KOPT-K1 (cell line): ENCODE data around the gene POR.
"Not testable (repeated sequence)": the region's sequence is repeated elsewhere in the genome, so short reads cannot be mapped to it uniquely, and the experiment has no call there.

Experiments used
- H3K27ac ChIP-seq: fragments of 200-600 bp; sonication (generic); 2 replicates; pipeline ENCODE4 v1.5.1; 2016; ENCODE audit warnings: antibody characterized with exemption, mild to moderate bottlenecking, low read depth, low read length; ENCODE audit not compliant: poor library complexity, severe bottlenecking
- H3K36me3 ChIP-seq: fragments of 200-600 bp; sonication (generic); 2 replicates; pipeline ENCODE4 v1.5.1; 2017; ENCODE audit warnings: antibody characterized with exemption, mild to moderate bottlenecking, low read length, moderate library complexity; ENCODE audit not compliant: insufficient read depth
- H3K9me3 ChIP-seq: fragments of 200-600 bp; sonication (generic); 2 replicates; pipeline ENCODE4 v1.5.1; 2017; ENCODE audit warnings: antibody characterized with exemption, low read length, mild to moderate bottlenecking; ENCODE audit not compliant: insufficient read depth, poor library complexity, severe bottlenecking

Gene POR

DNA sequence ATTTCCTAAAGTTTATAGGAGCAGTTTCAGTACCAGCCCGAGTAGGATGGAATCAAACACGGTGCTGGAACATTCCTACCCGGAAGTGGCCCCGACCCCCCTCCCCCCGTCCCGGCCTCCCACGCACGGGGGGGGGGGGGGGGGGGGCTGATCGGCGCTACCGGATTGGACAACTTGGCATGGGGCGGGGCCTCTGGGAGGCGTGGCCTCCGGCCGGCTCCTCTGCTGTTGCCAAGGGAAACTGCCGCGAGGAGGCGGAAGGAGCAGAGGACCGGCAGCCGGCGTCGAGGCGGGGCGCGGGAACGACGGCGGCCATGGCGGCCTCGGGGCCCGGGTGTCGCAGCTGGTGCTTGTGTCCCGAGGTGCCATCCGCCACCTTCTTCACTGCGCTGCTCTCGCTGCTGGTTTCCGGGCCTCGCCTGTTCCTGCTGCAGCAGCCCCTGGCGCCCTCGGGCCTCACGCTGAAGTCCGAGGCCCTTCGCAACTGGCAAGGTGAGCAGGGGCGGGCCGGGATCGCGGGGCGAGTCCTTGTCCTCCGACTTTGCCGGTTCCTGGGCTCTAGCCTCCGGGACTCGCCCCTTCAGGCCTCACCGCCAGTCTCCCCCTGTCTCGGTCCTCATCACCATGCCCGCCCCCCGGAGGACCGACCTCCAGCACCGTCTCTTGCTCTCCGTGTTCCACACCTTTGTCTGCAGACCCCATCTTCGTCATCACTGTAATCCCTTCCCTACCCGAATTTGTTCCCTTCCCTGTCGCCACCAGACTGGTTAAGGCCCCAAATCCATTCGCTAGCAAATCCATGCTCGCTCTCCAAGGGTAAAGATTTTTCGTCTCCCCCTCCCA is 36.0 kb upstream of the POR start, which contains the start of gene RHBDD2:
Gene RHBDD2, plus strand, starts transcription at position 266 of the 843 bp plus-strand sequence. Its CDS starts 49 bp downstream, at position 315.
- Histone ChIP-seq H3K27ac (peak within 1 kb of the TSS; percentile 68), H3K9me3 (no peaks in the 10 kb centered on the region), H3K36me3 (peaks cover 35% of the 10 kb centered on the region)

DNA sequence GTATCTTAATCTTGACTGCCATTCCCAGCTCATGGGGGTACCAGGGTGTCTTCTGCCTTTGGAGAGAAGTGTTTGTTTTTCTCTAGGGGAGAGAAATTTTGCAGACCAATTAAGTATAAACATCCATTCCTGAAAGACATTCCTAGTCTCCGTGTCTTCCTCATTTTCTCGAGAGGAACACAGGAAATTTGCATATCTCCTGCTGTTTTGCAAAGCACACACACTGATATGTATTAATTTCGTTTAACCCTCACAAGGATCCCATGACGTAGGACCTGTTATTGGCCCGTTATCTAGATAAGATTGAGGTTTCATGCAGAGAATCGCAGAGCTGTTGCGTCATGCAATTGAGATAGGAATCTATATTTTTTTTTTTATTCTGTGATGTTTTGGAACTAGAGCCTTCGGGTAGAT is 35.2 kb upstream of the POR start:
- peak overlapping the region; percentile 68 for H3K27ac ChIP-seq
- H3K9me3 ChIP-seq, result no peaks in the 10 kb centered on the region
- H3K36me3 ChIP-seq, result peaks cover 43% of the 10 kb centered on the region

DNA sequence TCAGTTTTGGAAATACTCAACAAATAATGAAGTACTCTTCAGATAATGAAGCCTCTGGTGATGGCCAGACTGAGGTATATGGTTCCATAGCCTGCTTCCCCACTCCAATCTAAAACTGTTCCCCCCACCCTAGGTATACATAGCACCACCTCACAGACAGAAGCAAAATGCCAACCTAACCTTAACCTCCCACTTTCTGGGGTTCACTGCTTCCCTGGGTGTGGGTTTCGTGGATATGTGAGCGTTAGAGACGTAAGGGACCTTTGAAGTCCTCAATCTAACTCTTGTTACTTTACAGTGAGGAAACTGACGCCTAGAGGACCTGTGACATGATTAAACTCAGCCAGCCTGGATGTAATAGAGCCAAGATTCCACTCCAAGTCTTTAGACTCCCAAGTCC is 34.7 kb upstream of the POR start:
- Histone ChIP-seq H3K27ac (no peak overlapping the region), H3K36me3 (peaks cover 48% of the 10 kb centered on the region), H3K9me3 (no peaks in the 10 kb centered on the region)

DNA sequence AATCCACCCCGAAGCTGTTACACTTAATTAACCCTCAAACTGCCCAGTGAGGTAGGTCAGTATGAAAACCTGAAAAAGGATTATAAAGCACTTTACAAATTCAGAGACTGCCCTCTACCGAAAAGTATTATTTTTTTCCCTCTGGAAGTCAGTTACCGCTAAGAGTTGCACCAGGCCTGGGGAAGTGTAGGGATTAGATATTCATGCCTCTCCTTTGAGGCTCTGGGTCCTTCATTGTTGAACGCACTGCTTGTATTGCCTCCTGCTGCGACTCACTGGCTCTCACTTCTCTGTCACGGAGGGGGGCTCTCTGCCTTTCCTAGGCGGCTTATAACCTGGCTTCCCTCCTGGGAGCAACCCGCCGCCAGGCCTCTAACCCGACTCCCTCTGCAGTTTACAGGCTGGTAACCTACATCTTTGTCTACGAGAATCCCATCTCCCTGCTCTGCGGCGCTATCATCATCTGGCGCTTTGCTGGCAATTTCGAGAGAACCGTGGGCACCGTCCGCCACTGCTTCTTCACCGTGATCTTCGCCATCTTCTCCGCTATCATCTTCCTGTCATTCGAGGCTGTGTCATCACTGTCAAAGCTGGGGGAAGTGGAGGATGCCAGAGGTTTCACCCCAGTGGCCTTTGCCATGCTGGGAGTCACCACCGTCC is 33.4 kb upstream of the POR start:
- peaks cover 61% of the 10 kb centered on the region for H3K36me3 ChIP-seq
- no peak overlapping the region for H3K27ac ChIP-seq
- H3K9me3 ChIP-seq, result no peaks in the 10 kb centered on the region

DNA sequence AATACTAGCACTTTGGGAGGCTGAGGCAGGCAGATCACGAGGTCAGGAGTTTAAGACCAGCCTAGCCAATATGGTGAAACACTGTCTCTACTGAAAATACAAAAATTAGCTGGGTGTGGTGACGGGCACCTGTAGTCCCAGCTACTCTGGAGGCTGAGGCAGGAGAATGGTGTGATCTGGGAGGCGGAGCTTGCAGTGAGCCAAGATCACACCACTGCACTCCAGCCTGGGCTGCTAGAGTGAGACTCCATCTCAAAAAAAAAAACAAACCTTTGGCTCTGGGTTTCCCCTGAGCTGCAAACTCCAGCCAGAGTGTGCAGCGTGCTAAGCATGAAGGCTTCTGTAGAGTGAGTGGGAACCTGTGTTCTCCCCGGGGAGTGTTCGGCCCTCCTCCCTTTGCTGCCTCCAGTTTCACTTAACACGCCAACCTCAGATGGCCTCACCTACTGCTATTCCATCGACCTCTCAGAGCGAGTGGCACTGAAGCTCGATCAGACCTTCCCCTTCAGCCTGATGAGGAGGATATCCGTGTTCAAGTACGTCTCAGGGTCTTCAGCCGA is 31.6 kb upstream of the POR start:
- peaks cover 77% of the 10 kb centered on the region for H3K36me3 ChIP-seq
- not testable (repeated sequence) for H3K27ac ChIP-seq, H3K9me3 ChIP-seq

DNA sequence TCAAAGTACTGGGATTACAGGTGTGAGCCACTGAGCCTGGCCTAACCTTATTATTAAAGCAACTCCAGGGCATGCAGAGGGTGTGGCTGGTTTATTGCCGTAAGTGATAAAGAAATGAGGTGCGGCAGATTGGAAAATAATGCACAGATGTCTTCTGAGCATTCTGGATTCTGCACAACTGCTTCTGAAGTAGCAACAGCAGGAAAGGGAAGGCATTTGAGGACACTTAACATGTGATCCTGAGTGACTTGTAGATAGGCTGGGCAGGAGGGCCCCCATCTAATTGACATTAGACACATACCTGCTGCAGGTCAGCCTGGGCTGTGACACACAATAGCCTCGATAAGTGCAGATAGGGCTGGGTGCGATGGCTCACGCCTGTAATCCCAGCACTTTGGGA is 30.5 kb upstream of the POR start:
- Histone ChIP-seq H3K36me3 (peaks cover 88% of the 10 kb centered on the region), H3K27ac (no peak overlapping the region), H3K9me3 (no peaks in the 10 kb centered on the region)

DNA sequence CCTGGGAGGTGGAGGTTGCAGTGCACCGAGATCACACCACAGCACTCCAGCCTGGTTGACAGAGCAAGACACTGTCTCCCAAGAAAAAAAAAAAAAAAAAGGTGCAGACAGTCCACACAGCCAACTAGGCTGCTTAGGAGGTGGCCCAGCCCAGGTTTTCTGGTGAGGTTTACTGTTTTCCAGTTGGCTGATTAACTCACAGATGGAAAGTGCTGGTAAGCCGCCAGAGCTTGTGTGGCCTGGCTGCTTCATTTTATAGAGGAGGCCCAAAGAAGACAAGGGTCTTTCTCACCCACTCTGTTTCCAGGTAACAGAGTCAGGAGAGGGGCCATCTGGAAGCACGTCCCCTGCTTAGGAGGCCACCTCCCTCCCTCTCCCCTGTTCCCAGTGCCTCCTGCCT is 29.9 kb upstream of the POR start:
- no peak overlapping the region for H3K27ac ChIP-seq
- no peaks in the 10 kb centered on the region for H3K9me3 ChIP-seq
- H3K36me3 ChIP-seq, result peaks cover 89% of the 10 kb centered on the region

DNA sequence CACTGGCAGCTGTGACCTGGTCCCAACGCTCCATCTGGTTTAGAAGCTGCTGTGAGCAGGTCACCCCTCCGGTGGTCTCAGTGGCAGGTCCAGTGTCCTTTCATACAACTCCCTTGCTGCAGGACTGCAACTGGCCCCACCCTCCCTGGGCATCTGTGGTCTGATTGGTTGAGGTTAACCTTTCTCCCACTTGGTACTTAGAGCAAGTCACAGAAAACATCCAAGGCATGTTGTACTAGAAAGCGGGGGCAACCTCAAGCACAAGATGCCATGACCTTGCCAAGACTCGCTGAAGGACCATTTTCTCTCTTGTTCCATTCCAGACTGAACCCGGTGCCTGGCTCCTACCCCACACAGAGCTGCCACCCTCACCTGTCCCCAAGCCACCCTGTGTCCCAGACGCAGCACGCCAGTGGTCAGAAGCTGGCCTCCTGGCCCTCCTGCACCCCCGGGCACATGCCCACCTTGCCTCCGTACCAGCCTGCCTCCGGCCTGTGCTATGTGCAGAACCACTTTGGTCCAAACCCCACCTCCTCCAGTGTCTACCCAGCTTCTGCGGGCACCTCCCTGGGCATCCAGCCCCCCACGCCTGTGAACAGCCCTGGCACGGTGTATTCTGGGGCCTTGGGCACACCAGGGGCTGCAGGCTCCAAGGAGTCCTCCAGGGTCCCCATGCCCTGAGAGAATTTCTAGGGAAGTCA is 27.1 kb upstream of the POR start:
- no peaks in the 10 kb centered on the region for H3K9me3 ChIP-seq
- peaks cover 64% of the 10 kb centered on the region for H3K36me3 ChIP-seq
- H3K27ac ChIP-seq, result no peak overlapping the region

DNA sequence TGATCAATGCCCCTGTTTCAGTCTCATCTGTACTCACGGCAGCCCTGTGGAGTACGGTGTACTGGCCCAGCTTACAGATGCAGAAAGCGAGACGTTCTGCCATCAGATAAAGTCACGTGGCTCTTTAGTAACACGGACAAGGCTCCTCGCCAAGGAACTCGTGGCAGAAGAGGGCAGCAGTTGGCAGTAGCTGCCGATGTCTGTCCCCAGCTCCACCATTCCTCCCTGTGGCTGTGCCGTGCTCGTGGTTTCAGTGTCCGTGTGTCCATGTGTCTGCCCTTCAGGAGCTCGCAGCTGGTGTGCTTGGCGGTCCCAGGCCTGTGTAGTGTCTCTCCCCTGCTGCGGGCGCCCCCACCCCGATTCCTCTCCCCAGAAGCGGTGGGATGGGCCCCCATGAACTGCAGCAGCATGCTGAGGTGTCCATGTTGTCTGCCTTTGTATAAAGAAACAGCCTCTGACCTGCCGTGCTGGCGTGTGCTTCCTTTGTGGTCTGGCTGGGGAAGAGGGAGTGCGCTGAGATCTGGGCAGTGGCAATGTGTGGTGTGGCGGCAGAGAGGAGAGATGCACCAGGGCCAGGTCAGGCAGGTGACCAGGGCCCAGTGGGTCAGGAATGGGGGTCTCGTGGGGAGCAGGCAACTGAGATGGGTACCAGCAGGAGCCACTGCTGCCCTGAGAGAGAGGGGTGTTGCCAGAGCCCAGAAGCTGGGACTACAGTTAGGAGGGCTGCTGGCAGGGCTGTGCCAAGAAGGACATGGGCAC is 26.3 kb upstream of the POR start:
- peaks cover 56% of the 10 kb centered on the region for H3K36me3 ChIP-seq

DNA sequence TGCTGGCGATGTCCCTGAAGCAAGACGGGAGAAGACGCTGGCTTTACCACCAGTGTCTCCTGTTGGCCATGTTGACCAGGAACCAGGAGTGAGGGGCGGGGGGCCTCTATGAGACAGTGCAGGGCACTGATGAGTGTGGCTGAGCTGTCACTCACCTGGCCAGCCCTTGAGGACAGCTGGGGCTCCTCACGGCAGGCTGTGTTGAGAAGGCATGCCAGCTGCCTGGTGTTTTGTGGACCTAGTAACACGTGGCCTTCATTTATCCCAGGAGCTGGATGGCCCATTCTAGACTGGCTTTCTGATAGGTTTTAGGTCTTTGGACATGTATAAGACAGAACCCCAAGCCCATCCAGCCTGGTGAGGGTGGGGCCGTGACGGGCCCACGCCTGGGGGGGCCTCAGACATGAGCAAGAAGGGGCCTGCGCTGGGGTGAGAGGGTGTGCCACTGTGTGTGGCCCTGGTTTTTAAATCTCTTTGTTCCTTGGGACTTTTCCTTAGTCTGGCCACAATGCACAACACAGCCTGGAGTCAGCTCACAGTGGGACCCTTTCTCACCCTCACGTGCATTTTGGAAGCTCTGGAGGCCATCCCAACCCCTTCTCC is 25.6 kb upstream of the POR start:
- H3K36me3 ChIP-seq, result peaks cover 50% of the 10 kb centered on the region

More for the DNA sequence above, 26.3 kb upstream of the POR start:
- H3K27ac ChIP-seq, result no peak overlapping the region
- no peaks in the 10 kb centered on the region for H3K9me3 ChIP-seq

DNA sequence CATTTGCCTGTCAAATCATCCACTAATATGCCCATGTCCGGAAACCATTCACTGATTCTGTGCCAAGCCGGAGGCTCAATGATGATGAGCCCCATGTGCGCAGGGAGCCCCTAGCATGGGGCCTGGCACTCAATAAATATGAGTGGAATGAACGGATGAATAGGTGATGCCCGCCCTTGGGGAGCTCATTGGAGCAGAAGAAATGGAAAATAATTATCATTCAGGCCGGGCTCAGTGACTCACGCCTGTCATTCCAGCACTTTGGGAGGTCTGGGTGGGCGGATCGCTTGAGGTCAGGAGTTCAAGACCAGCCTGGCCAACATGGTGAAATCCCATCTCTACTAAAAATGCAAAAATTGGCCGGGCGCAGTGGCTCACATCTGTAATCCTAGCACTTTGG is 25.1 kb upstream of the POR start:
- H3K9me3 ChIP-seq, result no peaks in the 10 kb centered on the region
- no peak overlapping the region for H3K27ac ChIP-seq
- peaks cover 45% of the 10 kb centered on the region for H3K36me3 ChIP-seq

More for the DNA sequence above, 25.6 kb upstream of the POR start:
- Histone ChIP-seq H3K27ac (no peak overlapping the region), H3K9me3 (no peaks in the 10 kb centered on the region)

DNA sequence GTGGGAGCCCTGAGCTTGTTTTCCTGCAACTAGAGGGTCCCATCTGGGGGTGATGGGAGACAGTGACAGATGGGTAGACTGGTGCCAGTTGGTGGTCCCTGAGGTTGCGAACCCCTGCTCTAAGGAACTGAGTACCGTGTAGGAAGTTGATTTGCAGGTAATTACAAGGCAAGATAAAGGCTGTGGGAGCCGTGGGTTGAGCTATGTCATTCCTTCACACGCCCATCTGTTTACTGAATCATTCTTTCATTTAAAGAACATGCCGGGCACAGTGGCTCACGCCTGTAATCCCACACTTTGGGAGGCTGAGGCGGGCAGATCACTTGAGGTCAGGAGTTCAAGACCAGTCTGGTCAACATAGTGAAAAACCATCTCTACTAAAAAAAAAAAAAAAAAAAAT is 23.7 kb upstream of the POR start:
- H3K27ac ChIP-seq, result not testable (repeated sequence)

DNA sequence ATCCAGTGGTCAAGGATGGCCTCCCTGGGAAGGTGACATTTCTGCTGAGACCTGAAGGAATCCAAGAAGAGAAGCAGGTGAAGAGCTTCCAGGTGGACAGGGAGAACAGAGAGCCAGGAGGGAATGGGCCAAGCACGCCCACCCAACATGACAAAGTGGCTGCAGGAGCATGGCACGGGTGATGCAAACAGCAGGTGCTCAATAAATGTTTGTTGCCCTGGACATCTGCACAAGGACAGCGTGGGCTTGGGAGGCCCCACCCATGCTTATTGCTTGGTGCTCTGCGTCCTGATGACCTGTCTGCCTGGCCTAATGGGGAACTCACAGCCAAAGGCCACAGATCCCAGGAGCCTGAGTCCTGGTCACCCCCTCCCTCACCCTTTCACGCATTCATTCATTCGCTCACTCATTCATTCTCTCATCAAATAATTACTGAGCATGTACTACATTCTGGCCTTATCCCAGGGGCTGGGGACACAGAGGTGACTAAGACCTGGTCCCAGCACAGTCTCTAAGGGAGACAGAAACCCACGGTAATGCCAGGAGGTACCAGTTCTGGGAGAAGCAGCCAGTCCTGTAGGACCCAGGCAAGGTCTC is 23.0 kb upstream of the POR start:
- no peak overlapping the region for H3K27ac ChIP-seq
- no peaks in the 10 kb centered on the region for H3K9me3 ChIP-seq

More for the DNA sequence above, 23.7 kb upstream of the POR start:
- peaks cover 31% of the 10 kb centered on the region for H3K36me3 ChIP-seq
- H3K9me3 ChIP-seq, result not testable (repeated sequence)

More for the DNA sequence above, 23.0 kb upstream of the POR start:
- H3K36me3 ChIP-seq, result peaks cover 24% of the 10 kb centered on the region
